ENCODE results near the gene TMEM161A. TPM values are rescaled to one million over a fixed set of nuclear protein-coding genes. Genes with fewer than 3 reads are reported as not detected.
A peak's percentile ranks its signal among the peaks of the same experiment; 100 is the strongest.

The TMEM161A gene
- total and polyA plus RNA-seq, 2 of the 13 experiments (the other 11 are each of a cell fraction or from before 2014, with no cell fraction given): 25.9 to 31.4 TPM

- TF ChIP-seq, protein P1, sequence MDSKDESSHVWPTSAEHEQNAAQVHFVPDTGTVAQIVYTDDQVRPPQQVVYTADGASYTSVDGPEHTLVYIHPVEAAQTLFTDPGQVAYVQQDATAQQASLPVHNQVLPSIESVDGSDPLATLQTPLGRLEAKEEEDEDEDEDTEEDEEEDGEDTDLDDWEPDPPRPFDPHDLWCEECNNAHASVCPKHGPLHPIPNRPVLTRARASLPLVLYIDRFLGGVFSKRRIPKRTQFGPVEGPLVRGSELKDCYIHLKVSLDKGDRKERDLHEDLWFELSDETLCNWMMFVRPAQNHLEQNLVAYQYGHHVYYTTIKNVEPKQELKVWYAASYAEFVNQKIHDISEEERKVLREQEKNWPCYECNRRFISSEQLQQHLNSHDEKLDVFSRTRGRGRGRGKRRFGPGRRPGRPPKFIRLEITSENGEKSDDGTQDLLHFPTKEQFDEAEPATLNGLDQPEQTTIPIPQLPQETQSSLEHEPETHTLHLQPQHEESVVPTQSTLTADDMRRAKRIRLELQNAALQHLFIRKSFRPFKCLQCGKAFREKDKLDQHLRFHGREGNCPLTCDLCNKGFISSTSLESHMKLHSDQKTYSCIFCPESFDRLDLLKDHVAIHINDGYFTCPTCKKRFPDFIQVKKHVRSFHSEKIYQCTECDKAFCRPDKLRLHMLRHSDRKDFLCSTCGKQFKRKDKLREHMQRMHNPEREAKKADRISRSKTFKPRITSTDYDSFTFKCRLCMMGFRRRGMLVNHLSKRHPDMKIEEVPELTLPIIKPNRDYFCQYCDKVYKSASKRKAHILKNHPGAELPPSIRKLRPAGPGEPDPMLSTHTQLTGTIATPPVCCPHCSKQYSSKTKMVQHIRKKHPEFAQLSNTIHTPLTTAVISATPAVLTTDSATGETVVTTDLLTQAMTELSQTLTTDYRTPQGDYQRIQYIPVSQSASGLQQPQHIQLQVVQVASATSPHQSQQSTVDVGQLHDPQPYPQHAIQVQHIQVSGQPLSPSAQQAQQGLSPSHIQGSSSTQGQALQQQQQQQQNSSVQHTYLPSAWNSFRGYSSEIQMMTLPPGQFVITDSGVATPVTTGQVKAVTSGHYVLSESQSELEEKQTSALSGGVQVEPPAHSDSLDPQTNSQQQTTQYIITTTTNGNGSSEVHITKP (CRISPR knock-in tag; IDR thresholded peaks at IDR 0.05; ENCODE audit: low read depth): 0 out of 2 replicates have a peak, but pooled peaks have one; percentile 30
- TF ChIP-seq ZNF24 (IDR thresholded peaks at IDR 0.05) (no peak), WIZ (CRISPR knock-in tag; IDR thresholded peaks at IDR 0.05) (no peak), AHR (CRISPR knock-in tag; IDR thresholded peaks at IDR 0.05) (no peak), ZNF639 (CRISPR knock-in tag; conservative IDR thresholded peaks at IDR 0.05) (no peak), PHB2 (IDR thresholded peaks at IDR 0.05; ENCODE audit: partially characterized antibody) (no peak), JARID2 (CRISPR knock-in tag; IDR thresholded peaks at IDR 0.05; ENCODE audit: insufficient replicate concordance) (no peak), FOXM1 (CRISPR knock-in tag; IDR thresholded peaks at IDR 0.05) (no peak), ZNF670 (CRISPR knock-in tag; IDR thresholded peaks at IDR 0.05; ENCODE audit: borderline replicate concordance) (no peak)
- TF ChIP-seq, protein P2, sequence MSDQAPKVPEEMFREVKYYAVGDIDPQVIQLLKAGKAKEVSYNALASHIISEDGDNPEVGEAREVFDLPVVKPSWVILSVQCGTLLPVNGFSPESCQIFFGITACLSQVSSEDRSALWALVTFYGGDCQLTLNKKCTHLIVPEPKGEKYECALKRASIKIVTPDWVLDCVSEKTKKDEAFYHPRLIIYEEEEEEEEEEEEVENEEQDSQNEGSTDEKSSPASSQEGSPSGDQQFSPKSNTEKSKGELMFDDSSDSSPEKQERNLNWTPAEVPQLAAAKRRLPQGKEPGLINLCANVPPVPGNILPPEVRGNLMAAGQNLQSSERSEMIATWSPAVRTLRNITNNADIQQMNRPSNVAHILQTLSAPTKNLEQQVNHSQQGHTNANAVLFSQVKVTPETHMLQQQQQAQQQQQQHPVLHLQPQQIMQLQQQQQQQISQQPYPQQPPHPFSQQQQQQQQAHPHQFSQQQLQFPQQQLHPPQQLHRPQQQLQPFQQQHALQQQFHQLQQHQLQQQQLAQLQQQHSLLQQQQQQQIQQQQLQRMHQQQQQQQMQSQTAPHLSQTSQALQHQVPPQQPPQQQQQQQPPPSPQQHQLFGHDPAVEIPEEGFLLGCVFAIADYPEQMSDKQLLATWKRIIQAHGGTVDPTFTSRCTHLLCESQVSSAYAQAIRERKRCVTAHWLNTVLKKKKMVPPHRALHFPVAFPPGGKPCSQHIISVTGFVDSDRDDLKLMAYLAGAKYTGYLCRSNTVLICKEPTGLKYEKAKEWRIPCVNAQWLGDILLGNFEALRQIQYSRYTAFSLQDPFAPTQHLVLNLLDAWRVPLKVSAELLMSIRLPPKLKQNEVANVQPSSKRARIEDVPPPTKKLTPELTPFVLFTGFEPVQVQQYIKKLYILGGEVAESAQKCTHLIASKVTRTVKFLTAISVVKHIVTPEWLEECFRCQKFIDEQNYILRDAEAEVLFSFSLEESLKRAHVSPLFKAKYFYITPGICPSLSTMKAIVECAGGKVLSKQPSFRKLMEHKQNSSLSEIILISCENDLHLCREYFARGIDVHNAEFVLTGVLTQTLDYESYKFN (CRISPR knock-in tag; conservative IDR thresholded peaks at IDR 0.05): peak; percentile 66
Observed at GRCh38 chr19:19094513-19094912, 43.8 kb downstream of the TMEM161A start (continued).
